GM06990 (cell line): ENCODE measurements around the gene SSR1.

ENCODE experiments used
- DNase-seq: peaks from one replicate; pipeline ENCODE4 v3.0.0-alpha.2; 2011; ENCODE audit not compliant: insufficient read length; ENCODE audit errors: extremely low read depth
- H3K27me3 ChIP-seq: replicated peaks from 2 replicates; pipeline ENCODE4 v1.6.0; 2011; ENCODE audit warnings: low read length; ENCODE audit not compliant: control insufficient read depth, insufficient read depth
- H3K36me3 ChIP-seq: 2 replicates; pipeline ENCODE4 v1.5.1; 2011; ENCODE audit warnings: low read length; ENCODE audit not compliant: control insufficient read depth, insufficient read depth
- H3K4me3 ChIP-seq: replicated peaks from 2 replicates; pipeline ENCODE4 v1.5.1; 2011; ENCODE audit warnings: low read depth, mild to moderate bottlenecking, control low read depth, low read length
- CTCF ChIP-seq: IDR thresholded peaks from 2 replicates; pipeline ENCODE4 v1.5.1; 2011; ENCODE audit warnings: low read length, control low read depth, mild to moderate bottlenecking, inconsistent platforms; ENCODE audit not compliant: insufficient read depth, poor library complexity, severe bottlenecking

Gene SSR1

GRCh38 chr6:7304821-7305220 is 8.2 kb downstream of the SSR1 start:
- peaks cover 16% of the 10 kb centered on the region for H3K36me3 ChIP-seq

GRCh38 chr6:7301702-7302101 is 11.3 kb downstream of the SSR1 start:
- Histone ChIP-seq H3K27me3 (no peaks in the 10 kb centered on the region), H3K36me3 (peaks cover 13% of the 10 kb centered on the region), H3K4me3 (no peak overlapping the region)
- no peak for TF ChIP-seq CTCF
- DNase-seq = no peak

More at GRCh38 chr6:7304821-7305220, 8.2 kb downstream of the SSR1 start:
- Histone ChIP-seq H3K4me3 (no peak overlapping the region), H3K27me3 (no peaks in the 10 kb centered on the region)
- DNase-seq = no peak
- TF ChIP-seq CTCF = no peak

- TF ChIP-seq CTCF = no peak
- DNase-seq = no peak
- no peak overlapping the region for H3K4me3 ChIP-seq
- H3K36me3 ChIP-seq = peaks cover 14% of the 10 kb centered on the region
- H3K27me3 ChIP-seq = no peaks in the 10 kb centered on the region
Observed at GRCh38 chr6:7300926-7301325, 12.1 kb downstream of the SSR1 start.

GRCh38 chr6:7298113-7298512 is 14.9 kb downstream of the SSR1 start:
- peaks cover 13% of the 10 kb centered on the region for H3K36me3 ChIP-seq

GRCh38 chr6:7296602-7297001 is 16.4 kb downstream of the SSR1 start:
- no peak for DNase-seq

More at GRCh38 chr6:7298113-7298512, 14.9 kb downstream of the SSR1 start:
- DNase-seq = no peak
- H3K4me3 ChIP-seq = no peak overlapping the region
- H3K27me3 ChIP-seq = no peaks in the 10 kb centered on the region
- TF ChIP-seq CTCF = no peak

More at GRCh38 chr6:7296602-7297001, 16.4 kb downstream of the SSR1 start:
- Histone ChIP-seq H3K27me3 (no peaks in the 10 kb centered on the region), H3K36me3 (peaks cover 12% of the 10 kb centered on the region), H3K4me3 (no peak overlapping the region)
- no peak for TF ChIP-seq CTCF
